Measurements from ENCODE around the gene MEMO1. TPM values are rescaled to one million over a fixed set of nuclear protein-coding genes. Genes with fewer than 3 reads are reported as not detected.

Gene MEMO1
- total and polyA plus RNA-seq, 2 of the 4 experiments (the other 2 are of a cell fraction), result 23.7 to 49.7 TPM

GRCh38 chr2:32005371-32005976, 5.3 kb downstream of the MEMO1 start:
- no peaks in the 10 kb centered on the region for H3K9me3 ChIP-seq (ENCODE audit: control insufficient read depth, insufficient read depth, low read length)
- no peaks in the 10 kb centered on the region for H3K36me3 ChIP-seq (ENCODE audit: control insufficient read depth, insufficient read depth, low read length)
- H3K4me2 ChIP-seq (ENCODE audit: low read depth, low read length), result no peak overlapping the region
- ChIA-PET POLR2A (ENCODE audit: unreplicated experiment) (no interaction called here), CTCF (interaction anchor here (0.6 kb wide), 1 partner anchor 10 kb away, joined by 4 read pairs; no protein-coding TSS in a partner anchor)
- no peak overlapping the region for H2AK9ac ChIP-seq (replicated peaks; ENCODE audit: low read depth, low read length, poor library complexity)
- no peak overlapping the region for H2BK20ac ChIP-seq (ENCODE audit: low read depth, low read length)
- WGBS, 2 experiments (ENCODE audit: extremely low coverage in 2 of 2, insufficient read length in 1 of 2), result 100% methylated on average over 1 of the region's 2 CpGs; no CpG with 5 or more reads in 1 of the 2 experiments
- H4K20me1 ChIP-seq (ENCODE audit: insufficient read depth, low read length), result peaks cover 43% of the 10 kb centered on the region
- no peak overlapping the region for H3K4me3 ChIP-seq (ENCODE audit: insufficient read depth, low read depth, low read length)
- no peak overlapping the region for H3K56ac ChIP-seq (ENCODE audit: extremely low read depth, insufficient read depth, low read length)
- no peak overlapping the region; the same call in 1 of the 2 replicates for H3K23ac ChIP-seq (ENCODE audit: low read depth, low read length)
- H2BK5ac ChIP-seq (ENCODE audit: low read depth, low read length, poor library complexity, severe bottlenecking), result no peak overlapping the region
- BruUV-seq (replicated peaks), result no TSS peak
- H2AK5ac ChIP-seq (ENCODE audit: low read depth, low read length), result no peak overlapping the region
- H3K79me1 ChIP-seq (ENCODE audit: low read depth in 1 of 2, low read length in 2 of 2), result peaks cover 18 to 20% of the 10 kb centered on the region in 2 experiments
- H3K4ac ChIP-seq (ENCODE audit: low read depth, low read length), result no peak overlapping the region
- no peaks in the 10 kb centered on the region; the same call in 1 of the 2 replicates for H3K9me1 ChIP-seq (ENCODE audit: insufficient read depth, low read length)
- no peaks in the 10 kb centered on the region for H3K27me3 ChIP-seq (ENCODE audit: control insufficient read depth, insufficient read depth, low read length)
- in situ Hi-C loops (cut with MboI; ENCODE audit: low sequenced_read_pairs) (no loop called here), intact Hi-C loops (cut with micrococcal nuclease) (loop anchor here (5.0 to 10.0 kb wide), 3 partner anchors 61 to 168 kb away; no protein-coding TSS in a partner anchor), dilution Hi-C loops (cut with HindIII; ENCODE audit: low sequenced_read_pairs, unreplicated experiment) (no loop called here)
- H2BK120ac ChIP-seq (ENCODE audit: low read depth, low read length), result no peak overlapping the region
- no peak overlapping the region for H4K91ac ChIP-seq (ENCODE audit: insufficient read depth, low read depth, low read length)
- H3K9ac ChIP-seq (ENCODE audit: low read depth, low read length), result no peak overlapping the region
- no peak for TF ChIP-seq SMC3 (IDR thresholded peaks at IDR 0.05; ENCODE audit: low read depth, low read length)
- TF ChIP-seq CEBPB (IDR thresholded peaks at IDR 0.05; ENCODE audit: low read depth, low read length), result no peak
- TF ChIP-seq MAFK (IDR thresholded peaks at IDR 0.05; ENCODE audit: low read depth, low read length), result no peak
- TF ChIP-seq, protein P1, sequence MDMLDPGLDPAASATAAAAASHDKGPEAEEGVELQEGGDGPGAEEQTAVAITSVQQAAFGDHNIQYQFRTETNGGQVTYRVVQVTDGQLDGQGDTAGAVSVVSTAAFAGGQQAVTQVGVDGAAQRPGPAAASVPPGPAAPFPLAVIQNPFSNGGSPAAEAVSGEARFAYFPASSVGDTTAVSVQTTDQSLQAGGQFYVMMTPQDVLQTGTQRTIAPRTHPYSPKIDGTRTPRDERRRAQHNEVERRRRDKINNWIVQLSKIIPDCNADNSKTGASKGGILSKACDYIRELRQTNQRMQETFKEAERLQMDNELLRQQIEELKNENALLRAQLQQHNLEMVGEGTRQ (IDR thresholded peaks at IDR 0.05; ENCODE audit: low read depth, low read length), result no peak
- TF ChIP-seq, protein P2, sequence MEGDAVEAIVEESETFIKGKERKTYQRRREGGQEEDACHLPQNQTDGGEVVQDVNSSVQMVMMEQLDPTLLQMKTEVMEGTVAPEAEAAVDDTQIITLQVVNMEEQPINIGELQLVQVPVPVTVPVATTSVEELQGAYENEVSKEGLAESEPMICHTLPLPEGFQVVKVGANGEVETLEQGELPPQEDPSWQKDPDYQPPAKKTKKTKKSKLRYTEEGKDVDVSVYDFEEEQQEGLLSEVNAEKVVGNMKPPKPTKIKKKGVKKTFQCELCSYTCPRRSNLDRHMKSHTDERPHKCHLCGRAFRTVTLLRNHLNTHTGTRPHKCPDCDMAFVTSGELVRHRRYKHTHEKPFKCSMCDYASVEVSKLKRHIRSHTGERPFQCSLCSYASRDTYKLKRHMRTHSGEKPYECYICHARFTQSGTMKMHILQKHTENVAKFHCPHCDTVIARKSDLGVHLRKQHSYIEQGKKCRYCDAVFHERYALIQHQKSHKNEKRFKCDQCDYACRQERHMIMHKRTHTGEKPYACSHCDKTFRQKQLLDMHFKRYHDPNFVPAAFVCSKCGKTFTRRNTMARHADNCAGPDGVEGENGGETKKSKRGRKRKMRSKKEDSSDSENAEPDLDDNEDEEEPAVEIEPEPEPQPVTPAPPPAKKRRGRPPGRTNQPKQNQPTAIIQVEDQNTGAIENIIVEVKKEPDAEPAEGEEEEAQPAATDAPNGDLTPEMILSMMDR (conservative IDR thresholded peaks at IDR 0.05; ENCODE audit: low read depth, low read length), result no peak
- no peak for TF ChIP-seq RAD21 (IDR thresholded peaks at IDR 0.05; ENCODE audit: low read length)
- H3K18ac ChIP-seq (ENCODE audit: low read depth, low read length), result no peak overlapping the region
- ATAC-seq (ENCODE audit: low read depth) (no peak), DNase-seq (no peak)
- no peak overlapping the region for H4K5ac ChIP-seq (ENCODE audit: low read depth, low read length)
- H4K8ac ChIP-seq (ENCODE audit: low read depth in 2 of 2, low read length in 2 of 2), result no peak overlapping the region
- no peak overlapping the region for H3K27ac ChIP-seq (ENCODE audit: insufficient read depth, low read length)
- H2AFZ ChIP-seq (replicated peaks; ENCODE audit: low read length, poor library complexity), result no peak overlapping the region
- H2BK15ac ChIP-seq (ENCODE audit: low read depth, low read length), result no peak overlapping the region
- no peak overlapping the region for H3K14ac ChIP-seq (replicated peaks; ENCODE audit: low read depth, low read length)
- H3K4me1 ChIP-seq (ENCODE audit: control insufficient read depth, insufficient read depth, low read length), result peaks cover 5% of the 10 kb centered on the region

Measured in IMR-90 (cell line).